ENCODE results near the gene CIPC.

The CIPC gene

DNA sequence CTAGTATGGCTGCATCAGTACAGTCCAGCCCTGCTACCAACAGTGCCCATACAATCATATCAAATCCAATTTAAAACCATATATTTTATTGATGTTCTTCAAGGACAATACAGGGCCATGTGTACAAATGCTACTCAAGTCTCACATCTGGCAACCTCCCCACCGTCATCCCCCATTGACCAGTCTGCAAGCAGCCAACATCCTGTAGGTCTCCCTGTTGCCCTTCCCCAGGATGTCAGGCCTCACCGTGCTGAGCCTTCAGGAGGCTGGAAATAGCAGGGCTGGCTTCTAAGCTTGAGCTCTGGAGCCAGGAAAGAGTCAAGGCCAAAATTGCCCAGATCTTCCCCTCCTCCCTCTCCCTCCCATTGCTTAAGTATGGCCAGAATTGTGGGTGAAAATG, 33.1 kb downstream of the CIPC start:
- Histone ChIP-seq H3F3A (ENCODE audit: insufficient read depth) (no peaks in the 10 kb centered on the region), H3K36me3 (ENCODE audit: low read length) (no peaks in the 10 kb centered on the region), H2AFZ (ENCODE audit: low read depth, low read length, severe bottlenecking) (no peak overlapping the region), H3K27me3 (ENCODE audit: low read length) (no peaks in the 10 kb centered on the region), H3K9ac (ENCODE audit: low read length) (no peak overlapping the region), H4K20me1 (ENCODE audit: low read depth, low read length) (no peaks in the 10 kb centered on the region), H3K79me2 (ENCODE audit: insufficient read depth, low read length) (no peaks in the 10 kb centered on the region), H3K27ac (ENCODE audit: low read depth, low read length) (no peak overlapping the region), H3K9me2 (replicated peaks; ENCODE audit: insufficient read depth, low read length) (no peaks in the 10 kb centered on the region), H3K4me2 (ENCODE audit: low read depth, low read length, poor library complexity, severe bottlenecking) (no peak overlapping the region), H3K9me3 (ENCODE audit: insufficient read depth, low read length) (no peaks in the 10 kb centered on the region), H3K4me3 (ENCODE audit: insufficient read depth, low read length, poor library complexity, severe bottlenecking) (no peak overlapping the region)
- TF ChIP-seq, protein P1, sequence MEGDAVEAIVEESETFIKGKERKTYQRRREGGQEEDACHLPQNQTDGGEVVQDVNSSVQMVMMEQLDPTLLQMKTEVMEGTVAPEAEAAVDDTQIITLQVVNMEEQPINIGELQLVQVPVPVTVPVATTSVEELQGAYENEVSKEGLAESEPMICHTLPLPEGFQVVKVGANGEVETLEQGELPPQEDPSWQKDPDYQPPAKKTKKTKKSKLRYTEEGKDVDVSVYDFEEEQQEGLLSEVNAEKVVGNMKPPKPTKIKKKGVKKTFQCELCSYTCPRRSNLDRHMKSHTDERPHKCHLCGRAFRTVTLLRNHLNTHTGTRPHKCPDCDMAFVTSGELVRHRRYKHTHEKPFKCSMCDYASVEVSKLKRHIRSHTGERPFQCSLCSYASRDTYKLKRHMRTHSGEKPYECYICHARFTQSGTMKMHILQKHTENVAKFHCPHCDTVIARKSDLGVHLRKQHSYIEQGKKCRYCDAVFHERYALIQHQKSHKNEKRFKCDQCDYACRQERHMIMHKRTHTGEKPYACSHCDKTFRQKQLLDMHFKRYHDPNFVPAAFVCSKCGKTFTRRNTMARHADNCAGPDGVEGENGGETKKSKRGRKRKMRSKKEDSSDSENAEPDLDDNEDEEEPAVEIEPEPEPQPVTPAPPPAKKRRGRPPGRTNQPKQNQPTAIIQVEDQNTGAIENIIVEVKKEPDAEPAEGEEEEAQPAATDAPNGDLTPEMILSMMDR (IDR thresholded peaks at IDR 0.05; ENCODE audit: insufficient read depth, low read length, poor library complexity, severe bottlenecking) = no peak
- no peak for TF ChIP-seq EZH2phosphoT487 (conservative IDR thresholded peaks at IDR 0.05; ENCODE audit: low read length)

GRCh38 chr14:77131871-77132486, 33.9 kb downstream of the CIPC start:
- Histone ChIP-seq H3K36me3 (ENCODE audit: low read length) (no peaks in the 10 kb centered on the region), H3K27me3 (ENCODE audit: low read length) (no peaks in the 10 kb centered on the region), H3K27ac (ENCODE audit: low read depth, low read length) (no peak overlapping the region), H3K4me2 (ENCODE audit: low read depth, low read length, poor library complexity, severe bottlenecking) (no peak overlapping the region), H3K9ac (ENCODE audit: low read length) (no peak overlapping the region), H2AFZ (ENCODE audit: low read depth, low read length, severe bottlenecking) (no peak overlapping the region), H3K79me2 (ENCODE audit: insufficient read depth, low read length) (no peaks in the 10 kb centered on the region), H3K9me2 (replicated peaks; ENCODE audit: insufficient read depth, low read length) (no peaks in the 10 kb centered on the region), H3K9me3 (ENCODE audit: insufficient read depth, low read length) (no peaks in the 10 kb centered on the region), H3K4me3 (ENCODE audit: insufficient read depth, low read length, poor library complexity, severe bottlenecking) (no peak overlapping the region), H3F3A (ENCODE audit: insufficient read depth) (no peaks in the 10 kb centered on the region), H4K20me1 (ENCODE audit: low read depth, low read length) (no peaks in the 10 kb centered on the region)
- TF ChIP-seq, protein P1 (IDR thresholded peaks at IDR 0.05; ENCODE audit: insufficient read depth, low read length, poor library complexity, severe bottlenecking) = no peak
- no peak for TF ChIP-seq EZH2phosphoT487 (conservative IDR thresholded peaks at IDR 0.05; ENCODE audit: low read length)

GRCh38 chr14:77133720-77134338, 35.8 kb downstream of the CIPC start:
- no peak overlapping the region for H3K9ac ChIP-seq (ENCODE audit: low read length)
- H2AFZ ChIP-seq (ENCODE audit: low read depth, low read length, severe bottlenecking) = no peak overlapping the region
- no peaks in the 10 kb centered on the region for H3K27me3 ChIP-seq (ENCODE audit: low read length)
- H3K9me3 ChIP-seq (ENCODE audit: insufficient read depth, low read length) = no peaks in the 10 kb centered on the region
- TF ChIP-seq, protein P1 (IDR thresholded peaks at IDR 0.05; ENCODE audit: insufficient read depth, low read length, poor library complexity, severe bottlenecking) = no peak
- TF ChIP-seq EZH2phosphoT487 (conservative IDR thresholded peaks at IDR 0.05; ENCODE audit: low read length) = no peak
- H3K27ac ChIP-seq (ENCODE audit: low read depth, low read length) = no peak overlapping the region
- H3F3A ChIP-seq (ENCODE audit: insufficient read depth) = no peaks in the 10 kb centered on the region
- no peaks in the 10 kb centered on the region for H3K36me3 ChIP-seq (ENCODE audit: low read length)
- no peaks in the 10 kb centered on the region for H3K79me2 ChIP-seq (ENCODE audit: insufficient read depth, low read length)
- H3K9me2 ChIP-seq (replicated peaks; ENCODE audit: insufficient read depth, low read length) = no peaks in the 10 kb centered on the region
- no peaks in the 10 kb centered on the region for H4K20me1 ChIP-seq (ENCODE audit: low read depth, low read length)
- H3K4me2 ChIP-seq (ENCODE audit: low read depth, low read length, poor library complexity, severe bottlenecking) = no peak overlapping the region
- no peak overlapping the region for H3K4me3 ChIP-seq (ENCODE audit: insufficient read depth, low read length, poor library complexity, severe bottlenecking)

Data from SU-DHL-6 (cell line).